HG02642 (cell line): ENCODE data around the gene PHLDB2.

Experiments
- ATAC-seq: cut with Tn5 transposase; IDR thresholded peaks from one replicate; pipeline ENCODE4 v1.9.1; 2021; ENCODE audit warnings: mild to moderate bottlenecking; ENCODE audit not compliant: unreplicated experiment, poor library complexity

Gene PHLDB2

GRCh38 chr3:111848778-111849177 lies 10.3 kb upstream of the PHLDB2 start:
- no peak for ATAC-seq

DNA sequence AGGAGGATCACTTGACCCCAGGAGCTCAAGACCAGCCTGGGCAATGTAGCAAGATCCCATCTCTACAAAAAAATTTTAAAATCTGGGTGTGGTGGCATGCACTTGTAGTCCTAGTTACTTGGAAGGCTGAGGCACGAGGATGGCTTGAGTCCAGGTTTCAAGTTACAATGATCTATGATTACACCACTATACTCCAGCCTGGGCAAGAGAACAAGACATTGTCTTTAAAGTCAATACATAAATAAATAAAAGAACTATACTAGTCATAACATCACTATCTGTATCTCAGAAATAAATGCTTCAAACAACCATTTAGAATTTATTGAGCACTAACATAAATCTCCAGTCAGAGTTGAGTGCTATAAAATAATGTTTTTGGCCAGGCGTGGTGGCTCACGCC lies 8.5 kb upstream of the PHLDB2 start:
- ATAC-seq: no peak

GRCh38 chr3:111851511-111851954 lies 7.5 kb upstream of the PHLDB2 start:
- ATAC-seq: no peak

GRCh38 chr3:111852540-111852939 lies 6.5 kb upstream of the PHLDB2 start:
- no peak for ATAC-seq

- ATAC-seq: no peak
Observed at GRCh38 chr3:111853068-111853467, 6.0 kb upstream of the PHLDB2 start.

- ATAC-seq: no peak
Observed at GRCh38 chr3:111854990-111855389, 4.1 kb upstream of the PHLDB2 start.

DNA sequence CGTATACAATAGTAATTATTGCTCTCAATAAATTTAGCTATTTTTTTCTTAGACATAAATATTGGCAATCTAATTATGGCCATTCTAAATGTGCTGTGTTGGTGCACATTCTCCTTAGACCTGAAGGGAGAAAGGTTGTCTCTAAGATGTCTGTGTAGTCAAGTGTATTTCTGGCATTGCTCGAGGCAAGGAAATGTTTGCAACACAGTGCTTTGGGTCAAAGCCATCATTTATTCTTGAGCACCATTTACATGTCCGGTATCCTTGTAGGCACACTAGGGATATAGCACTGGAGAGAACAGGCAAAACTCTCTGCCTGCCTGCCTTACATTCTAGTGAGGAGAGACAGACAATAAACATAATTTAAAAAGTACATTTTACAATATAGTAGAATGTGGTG lies 2.6 kb upstream of the PHLDB2 start:
- no peak for ATAC-seq

DNA sequence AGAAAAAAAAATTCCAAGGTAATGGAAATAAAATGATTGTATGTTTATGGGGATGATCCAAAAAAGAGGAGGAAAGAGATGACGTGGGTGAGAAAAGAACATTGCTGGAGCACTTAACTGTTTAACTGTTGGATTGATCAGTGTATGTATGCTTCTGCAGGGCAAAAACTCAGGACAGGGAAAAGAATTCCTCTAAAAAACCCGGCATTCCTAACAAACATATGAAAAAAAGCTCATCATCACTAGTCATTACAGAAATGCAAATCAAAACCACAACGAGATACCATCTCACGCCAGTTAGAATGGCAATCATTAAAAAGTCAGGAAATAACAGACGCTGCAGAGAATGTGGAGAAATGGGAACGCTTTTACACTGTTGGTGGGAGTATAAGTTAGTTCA lies 1.6 kb upstream of the PHLDB2 start:
- ATAC-seq: no peak

GRCh38 chr3:111858642-111859041 lies 423 bp upstream of the PHLDB2 start:
- ATAC-seq: no peak

- peak; percentile 90 for ATAC-seq
Observed at GRCh38 chr3:111859974-111860859, 1.2 kb downstream of the PHLDB2 start.

DNA sequence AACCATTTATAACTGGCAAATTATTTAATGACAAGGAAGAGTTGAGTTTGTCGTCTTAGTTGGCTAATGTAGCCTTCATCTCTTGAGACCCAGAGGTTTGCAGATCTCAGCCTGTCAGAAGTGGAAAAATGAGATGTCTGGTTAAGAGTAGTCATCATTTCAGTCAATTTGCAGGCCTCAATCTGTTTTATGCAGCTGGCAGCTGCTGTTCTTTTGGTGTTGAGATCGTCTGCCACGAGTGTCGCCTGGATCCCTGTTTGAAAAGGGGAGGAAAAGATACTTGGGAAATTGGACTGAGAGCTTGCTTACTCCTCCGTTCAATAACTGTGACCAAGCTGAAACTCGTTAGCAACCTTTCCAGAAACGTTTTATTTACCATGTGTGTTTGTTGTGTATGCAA lies 2.3 kb downstream of the PHLDB2 start:
- no peak for ATAC-seq

DNA sequence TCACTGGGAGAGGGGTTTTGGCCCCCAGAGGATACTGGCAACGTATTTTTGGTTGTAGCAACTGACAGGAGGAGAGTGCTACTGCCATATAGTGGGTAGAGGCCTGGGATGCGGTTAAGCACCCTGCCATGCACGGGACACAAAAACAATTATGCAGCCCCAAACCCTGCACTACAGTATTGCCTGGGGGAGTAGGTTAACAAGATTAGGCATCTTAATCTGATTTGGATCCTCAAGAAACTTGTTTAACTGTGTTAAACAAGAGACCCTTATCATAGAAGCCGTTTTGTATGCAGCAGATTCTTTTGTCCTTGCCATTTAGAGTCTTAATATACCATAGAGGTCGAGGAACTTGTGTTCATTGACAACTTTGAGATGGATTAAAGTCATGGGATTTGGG lies 3.4 kb downstream of the PHLDB2 start:
- ATAC-seq: no peak

- no peak for ATAC-seq
Observed at GRCh38 chr3:111862974-111863373, 3.9 kb downstream of the PHLDB2 start.

DNA sequence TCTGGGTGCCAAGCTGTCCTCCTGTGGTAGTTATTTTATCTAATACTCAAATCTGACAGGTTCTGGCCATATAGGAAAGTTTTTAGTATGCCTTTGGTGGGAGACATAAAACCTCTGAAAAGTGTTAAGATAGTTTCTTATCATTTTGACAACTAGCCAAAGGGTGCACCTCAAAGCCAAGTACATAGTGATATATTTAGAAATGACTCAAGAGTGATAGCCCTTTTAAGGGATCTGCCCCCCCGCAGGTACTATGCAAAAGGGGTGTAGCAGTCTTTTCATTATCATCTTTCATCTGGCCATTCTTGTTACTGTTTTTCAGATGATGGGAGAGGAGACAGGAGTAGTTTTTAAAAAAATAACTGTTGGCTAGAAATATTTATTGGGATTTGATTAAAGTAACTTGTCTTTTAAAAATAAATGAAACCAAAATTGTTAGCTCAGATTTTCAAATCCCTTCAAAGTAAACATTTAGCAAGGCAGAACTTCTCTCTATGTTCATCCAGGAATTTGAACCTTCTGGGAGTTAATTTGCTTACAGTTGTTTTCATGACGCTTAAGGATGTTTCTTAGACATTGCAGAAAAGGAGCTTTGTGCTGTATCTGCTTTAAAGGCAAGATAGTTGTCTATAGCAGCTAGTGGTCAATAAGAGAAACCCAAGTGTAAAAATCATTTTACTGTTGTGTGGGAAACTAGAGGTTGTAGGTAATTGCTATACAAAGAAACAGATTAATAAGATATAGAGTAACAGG lies 5.1 kb downstream of the PHLDB2 start:
- ATAC-seq: no peak

- no peak for ATAC-seq
Observed at GRCh38 chr3:111864821-111865656, 6.0 kb downstream of the PHLDB2 start.

GRCh38 chr3:111867889-111868426 lies 8.9 kb downstream of the PHLDB2 start:
- no peak for ATAC-seq

DNA sequence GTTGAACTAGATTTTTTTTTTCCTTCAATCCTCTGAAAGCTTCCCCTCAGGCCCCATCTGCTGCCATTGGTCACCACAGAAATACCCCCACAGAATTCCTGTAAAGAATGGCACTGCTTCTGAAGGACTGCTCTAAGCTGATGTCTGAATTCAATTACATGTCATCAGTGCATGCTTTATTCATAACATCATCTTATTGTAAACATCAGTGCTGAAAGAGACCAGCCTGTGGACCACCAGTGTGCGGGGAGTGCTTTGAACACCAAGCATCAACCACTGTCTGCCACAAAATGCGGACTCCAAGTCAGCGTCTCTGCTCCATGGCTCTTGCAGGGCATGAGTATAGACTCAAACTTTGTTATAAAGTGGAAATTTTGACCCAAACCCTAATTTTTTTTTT lies 11.6 kb downstream of the PHLDB2 start:
- ATAC-seq: no peak

DNA sequence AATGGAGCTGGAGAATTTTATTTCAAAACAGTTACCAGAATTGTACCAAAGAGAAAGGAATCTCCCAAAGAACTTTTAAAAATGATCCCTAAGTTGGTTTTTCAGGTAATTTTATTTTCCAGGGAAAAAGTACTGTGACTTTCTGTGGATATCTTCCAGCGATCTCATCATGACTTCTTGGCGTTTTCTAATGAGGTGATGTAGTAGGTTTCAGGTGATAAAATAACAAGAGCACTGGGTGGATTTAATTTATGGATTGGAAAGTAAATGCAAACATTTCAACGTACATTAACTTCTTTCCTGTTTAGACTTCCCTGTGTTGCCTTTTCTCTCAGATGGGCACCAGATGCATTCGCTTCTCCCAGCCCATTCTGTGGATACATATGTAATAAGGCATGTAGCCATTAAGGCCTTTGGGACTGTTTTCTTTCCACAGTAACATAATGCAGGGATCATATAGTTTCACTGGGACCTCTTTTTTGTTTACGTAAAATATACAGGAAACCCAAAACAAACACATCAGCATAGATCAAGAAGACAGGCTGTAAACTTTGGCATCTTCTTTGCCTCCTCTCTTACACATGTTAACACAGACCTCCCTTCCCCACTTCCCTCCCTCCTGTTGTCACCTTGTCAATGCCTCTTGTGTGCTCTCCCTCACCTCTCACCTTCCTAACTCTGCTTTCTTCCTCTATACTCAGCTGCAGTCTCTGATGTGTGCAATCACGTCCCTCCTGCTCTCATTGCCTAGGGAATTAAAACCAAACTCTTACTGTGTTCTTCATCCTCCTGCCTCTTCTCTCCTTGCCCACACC lies 13.0 kb downstream of the PHLDB2 start:
- ATAC-seq: no peak

GRCh38 chr3:111872979-111873378 lies 13.9 kb downstream of the PHLDB2 start:
- ATAC-seq: no peak
